ACC112 (cell line): ENCODE results near the gene FBXO2.

Experiments
- H2AFZ ChIP-seq: fragments of 200-600 bp; sonication (generic); one replicate; pipeline ENCODE4 v1.6.0; 2017; ENCODE audit warnings: antibody characterized with exemption, low read length; ENCODE audit not compliant: unreplicated experiment
- H3K27ac ChIP-seq: fragments of 200-600 bp; sonication (generic); 2 replicates; pipeline ENCODE4 v1.5.1; 2014; ENCODE audit warnings: low read depth, mild to moderate bottlenecking, antibody characterized with exemption, low read length, moderate library complexity
- H3K27me3 ChIP-seq: fragments of 200-600 bp; sonication (generic); 2 replicates; pipeline ENCODE4 v1.6.1; 2014; ENCODE audit warnings: mild to moderate bottlenecking, antibody characterized with exemption, low read length, moderate library complexity, mixed read lengths; ENCODE audit not compliant: insufficient read depth
- H3K36me3 ChIP-seq: fragments of 200-600 bp; sonication (generic); 2 replicates; pipeline ENCODE4 v1.6.1; 2016; ENCODE audit warnings: mild to moderate bottlenecking, antibody characterized with exemption, low read length, moderate library complexity, mixed read lengths; ENCODE audit not compliant: insufficient read depth
- H3K4me1 ChIP-seq: fragments of 200-600 bp; sonication (generic); one replicate; pipeline ENCODE4 v1.6.1; 2016; ENCODE audit warnings: low read length, mixed read lengths; ENCODE audit not compliant: insufficient read depth, unreplicated experiment, control insufficient read depth
- H3K4me3 ChIP-seq: fragments of 200-600 bp; sonication (generic); 2 replicates; pipeline ENCODE4 v1.5.1; 2014; ENCODE audit warnings: mild to moderate bottlenecking, low read depth, low read length
- H3K79me2 ChIP-seq: fragments of 200-600 bp; sonication (generic); one replicate; pipeline ENCODE4 v1.6.0; 2016; ENCODE audit warnings: low read length; ENCODE audit not compliant: control insufficient read depth, unreplicated experiment, insufficient read depth

The FBXO2 gene

GRCh38 chr1:11681071-11681771, 27.0 kb upstream of the FBXO2 start, which contains the start of gene MAD2L2:
Gene MAD2L2 (minus strand): TSS chr1:11681148. CDS start chr1:11680601, 547 bp downstream.
- H3K36me3 ChIP-seq: no peaks in the 10 kb centered on the region
- peak within 1 kb of the TSS; percentile 55 for H3K27ac ChIP-seq
- H3K79me2 ChIP-seq: no peaks in the 10 kb centered on the region
- H3K27me3 ChIP-seq: no peaks in the 10 kb centered on the region
- H3K4me1 ChIP-seq: peaks cover 9% of the 10 kb centered on the region
- H2AFZ ChIP-seq: peak within 1 kb of the TSS; percentile 80
- peak within 1 kb of the TSS; percentile 98 for H3K4me3 ChIP-seq

DNA sequence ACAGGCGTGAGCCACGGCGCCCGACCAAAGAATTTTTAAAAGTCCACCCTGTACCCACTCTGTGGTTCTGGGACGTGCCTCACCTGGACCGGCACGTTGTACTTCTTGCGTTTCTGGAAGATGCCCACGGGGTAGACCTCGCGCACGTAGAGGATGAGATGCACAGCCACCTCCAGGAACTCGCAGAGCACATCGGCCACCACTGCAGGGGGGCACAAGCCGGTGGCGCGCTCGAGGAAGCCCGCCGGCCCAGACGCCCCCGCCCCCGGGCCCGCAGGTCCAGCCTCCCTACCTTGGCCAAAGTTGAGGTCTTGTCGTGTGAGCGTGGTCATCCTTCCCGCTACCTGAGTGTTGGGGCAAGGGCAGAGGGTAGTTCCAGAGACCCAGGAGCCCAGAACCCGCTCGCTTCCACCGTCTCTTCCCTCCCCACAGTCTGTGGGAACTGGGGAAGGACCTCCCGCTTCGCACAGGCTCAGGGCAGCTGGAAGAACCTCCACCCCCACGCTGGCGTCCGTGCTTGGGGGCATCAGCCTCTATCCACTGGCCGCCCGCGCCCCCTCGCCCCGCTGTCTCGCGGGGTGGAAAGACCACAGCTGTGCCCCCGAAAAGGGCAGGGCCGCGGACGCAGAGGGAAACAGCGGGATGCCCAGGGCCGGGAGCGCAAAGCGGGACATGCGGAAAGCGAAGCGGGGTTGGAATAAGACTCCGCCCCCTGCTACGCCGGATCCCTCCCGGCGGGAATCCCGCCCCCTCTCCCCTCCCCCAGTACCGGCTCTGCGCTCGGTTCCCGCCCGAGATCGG, 26.2 kb upstream of the FBXO2 start:
- Histone ChIP-seq H2AFZ (peak overlapping the region; percentile 80), H3K4me3 (peak overlapping the region; percentile 98), H3K27ac (peak overlapping the region; percentile 55), H3K36me3 (no peaks in the 10 kb centered on the region), H3K79me2 (no peaks in the 10 kb centered on the region), H3K4me1 (peaks cover 9% of the 10 kb centered on the region), H3K27me3 (no peaks in the 10 kb centered on the region)

DNA sequence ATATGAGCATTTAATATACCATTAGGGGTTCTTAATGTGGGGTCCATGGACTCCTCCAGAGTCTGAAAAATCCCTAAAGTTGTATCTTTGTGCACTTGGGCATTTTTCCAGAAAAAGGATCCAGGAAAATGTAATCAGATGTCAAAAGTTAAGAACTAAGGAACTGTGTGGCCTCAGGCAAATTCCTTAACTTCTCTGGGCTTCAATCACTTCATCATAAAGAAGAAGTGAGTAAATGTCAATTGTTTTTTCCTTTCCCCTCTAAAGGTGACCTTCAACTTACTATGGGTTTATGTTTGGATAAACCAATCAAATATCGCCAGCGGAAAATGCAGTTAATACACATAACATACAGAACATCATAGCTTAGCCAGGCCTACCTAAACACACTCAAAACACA, 24.2 kb upstream of the FBXO2 start:
- H3K36me3 ChIP-seq: peaks cover 3% of the 10 kb centered on the region; the same call in 1 of the 2 replicates
- no peak overlapping the region for H2AFZ ChIP-seq
- no peaks in the 10 kb centered on the region for H3K79me2 ChIP-seq
- no peaks in the 10 kb centered on the region for H3K27me3 ChIP-seq
- no peak overlapping the region for H3K27ac ChIP-seq
- H3K4me3 ChIP-seq: no peak overlapping the region
- peaks cover 9% of the 10 kb centered on the region for H3K4me1 ChIP-seq

- Histone ChIP-seq H3K79me2 (no peaks in the 10 kb centered on the region), H3K4me1 (no peaks in the 10 kb centered on the region), H3K27ac (no peak overlapping the region), H3K36me3 (peaks cover 3% of the 10 kb centered on the region; the same call in 1 of the 2 replicates), H2AFZ (no peak overlapping the region), H3K27me3 (no peaks in the 10 kb centered on the region), H3K4me3 (no peak overlapping the region)
These were observed 22.3 kb upstream of the FBXO2 start for GRCh38 chr1:11676386-11677103.

DNA sequence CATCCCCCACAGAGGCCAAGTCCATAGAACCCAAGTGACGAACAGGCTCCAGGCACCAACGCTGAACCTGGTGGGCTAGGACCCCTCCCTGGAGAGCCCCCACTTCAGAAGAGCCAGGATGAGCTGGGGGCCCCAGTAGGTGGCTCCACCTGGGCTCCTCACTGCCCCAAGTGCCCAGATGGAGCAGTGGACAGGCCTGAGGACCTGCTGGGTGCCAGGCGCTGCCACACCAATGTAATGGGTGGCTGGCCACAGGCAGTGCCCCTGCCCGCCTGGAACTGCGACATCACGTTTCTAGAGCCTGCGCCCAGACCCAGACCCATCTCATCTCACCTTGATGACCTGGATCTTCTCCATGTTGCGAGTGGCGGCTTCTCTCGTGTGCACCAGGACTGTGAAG, 21.1 kb upstream of the FBXO2 start:
- H3K27ac ChIP-seq: no peak overlapping the region
- no peak overlapping the region for H3K4me3 ChIP-seq
- H3K4me1 ChIP-seq: no peaks in the 10 kb centered on the region
- no peaks in the 10 kb centered on the region for H3K79me2 ChIP-seq
- H2AFZ ChIP-seq: no peak overlapping the region
- H3K36me3 ChIP-seq: peaks cover 3% of the 10 kb centered on the region; the same call in 1 of the 2 replicates
- H3K27me3 ChIP-seq: no peaks in the 10 kb centered on the region

- Histone ChIP-seq H3K27ac (no peak overlapping the region), H2AFZ (no peak overlapping the region), H3K36me3 (peaks cover 3% of the 10 kb centered on the region; the same call in 1 of the 2 replicates), H3K4me1 (no peaks in the 10 kb centered on the region), H3K27me3 (no peaks in the 10 kb centered on the region), H3K79me2 (no peaks in the 10 kb centered on the region), H3K4me3 (no peak overlapping the region)
These were observed 20.3 kb upstream of the FBXO2 start for GRCh38 chr1:11674488-11674887.

DNA sequence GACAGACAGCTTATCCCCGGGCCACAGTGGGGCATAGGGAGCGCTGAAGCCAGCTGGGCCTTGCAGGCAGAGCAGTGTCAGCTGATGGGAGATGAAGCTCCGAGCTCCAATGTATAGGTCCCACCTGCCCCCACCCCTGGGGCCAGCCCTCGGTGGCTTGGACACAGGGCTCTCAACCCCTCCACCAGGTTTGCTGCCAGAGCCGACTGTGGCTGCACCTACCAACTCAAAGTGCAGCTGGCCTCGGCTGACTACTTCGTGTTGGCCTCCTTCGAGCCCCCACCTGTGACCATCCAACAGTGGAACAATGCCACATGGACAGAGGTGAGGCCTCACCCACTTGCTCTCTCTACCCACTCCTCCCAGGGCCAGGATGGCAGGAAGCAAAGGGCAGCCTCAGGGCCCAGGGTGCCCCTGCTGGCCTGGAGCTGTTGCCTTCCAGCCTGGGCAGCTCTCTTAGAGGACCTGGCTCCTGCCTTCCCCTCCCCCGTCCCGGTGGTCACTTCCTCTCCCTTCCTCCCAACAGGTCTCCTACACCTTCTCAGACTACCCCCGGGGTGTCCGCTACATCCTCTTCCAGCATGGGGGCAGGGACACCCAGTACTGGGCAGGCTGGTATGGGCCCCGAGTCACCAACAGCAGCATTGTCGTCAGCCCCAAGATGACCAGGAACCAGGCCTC, 19.0 kb upstream of the FBXO2 start:
- Histone ChIP-seq H3K36me3 (peaks cover 3% of the 10 kb centered on the region; the same call in 1 of the 2 replicates), H3K27ac (no peak overlapping the region), H3K4me3 (no peak overlapping the region), H2AFZ (no peak overlapping the region), H3K79me2 (no peaks in the 10 kb centered on the region), H3K27me3 (no peaks in the 10 kb centered on the region), H3K4me1 (no peaks in the 10 kb centered on the region)

DNA sequence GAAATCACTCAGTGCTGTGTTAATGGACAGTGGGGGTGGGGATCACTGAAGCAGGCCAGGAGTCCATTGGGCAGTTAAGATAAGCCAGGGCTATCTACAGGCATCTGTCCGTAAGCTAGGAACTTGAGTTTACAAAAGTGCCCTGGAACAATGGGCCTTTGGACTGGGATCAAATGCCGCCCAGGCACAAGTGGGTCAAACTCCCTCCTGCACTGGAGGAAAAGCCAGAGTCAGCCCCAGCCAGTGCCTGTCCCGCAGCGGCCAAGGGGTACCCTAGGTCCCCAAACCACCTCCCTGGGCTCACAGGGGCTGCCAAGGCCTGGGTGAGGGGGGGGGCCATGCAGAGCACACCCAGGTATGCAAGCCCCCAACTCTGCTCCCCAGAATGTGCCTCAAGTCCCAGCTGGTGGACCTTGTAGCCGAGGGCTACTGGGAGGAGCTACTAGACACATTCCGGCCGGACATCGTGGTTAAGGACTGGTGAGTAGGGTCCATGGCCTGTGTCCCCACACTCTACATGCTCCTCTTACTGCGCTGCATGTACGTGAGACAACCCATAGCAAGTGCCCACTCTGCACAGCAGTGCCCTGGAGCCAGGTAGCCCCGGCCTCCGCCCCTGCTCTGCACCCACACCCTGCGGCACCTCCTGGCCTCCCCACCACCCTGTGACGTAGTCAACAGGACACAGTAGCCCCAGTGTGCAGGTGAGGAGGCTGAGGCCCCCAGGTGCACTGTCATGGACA, 17.5 kb upstream of the FBXO2 start:
- Histone ChIP-seq H3K27me3 (no peaks in the 10 kb centered on the region), H3K36me3 (peaks cover 3% of the 10 kb centered on the region; the same call in 1 of the 2 replicates), H2AFZ (no peak overlapping the region), H3K27ac (no peak overlapping the region), H3K4me1 (no peaks in the 10 kb centered on the region), H3K79me2 (no peaks in the 10 kb centered on the region), H3K4me3 (no peak overlapping the region)

- no peaks in the 10 kb centered on the region for H3K4me1 ChIP-seq
- H3K27ac ChIP-seq: no peak overlapping the region
- H2AFZ ChIP-seq: no peak overlapping the region
- peaks cover 3% of the 10 kb centered on the region; the same call in 1 of the 2 replicates for H3K36me3 ChIP-seq
- H3K4me3 ChIP-seq: no peak overlapping the region
- H3K27me3 ChIP-seq: no peaks in the 10 kb centered on the region
- no peaks in the 10 kb centered on the region for H3K79me2 ChIP-seq
These were observed 16.9 kb upstream of the FBXO2 start for GRCh38 chr1:11671205-11671543.
